Measurements from ENCODE around the gene PIP5KL1. TPM values are rescaled to one million over a fixed set of nuclear protein-coding genes. Genes with fewer than 3 reads are reported as not detected.

Gene PIP5KL1
- total and polyA plus RNA-seq, 2 of the 8 experiments (the other 6 are each of a cell fraction or from before 2014, with no cell fraction given), result 13.4 to 15.4 TPM

- Histone ChIP-seq H4K91ac (replicated peaks; ENCODE audit: insufficient read length, low read length) (no peak overlapping the region), H3K27me3 (replicated peaks in 1 of 4; ENCODE audit: control insufficient read depth in 3 of 4, extremely low read depth in 1 of 4, insufficient read depth in 3 of 4, low read length in 3 of 4) (no peaks in the 10 kb centered on the region), H2BK12ac (ENCODE audit: low read depth, low read length) (0 out of 2 replicates have a peak overlapping the region, but pooled peaks have one; percentile 27), H3K4me2 (ENCODE audit: insufficient read depth in 1 of 2, low read depth in 2 of 2, low read length in 2 of 2) (no peak overlapping the region; a peak in 1 of 4 replicates), H2BK120ac (replicated peaks; ENCODE audit: low read depth, low read length) (no peak overlapping the region), H3K79me2 (ENCODE audit: control insufficient read depth in 1 of 2, insufficient read depth in 2 of 2, low read length in 2 of 2) (peaks cover 27 to 99% of the 10 kb centered on the region in 2 experiments), H4K20me1 (replicated peaks in 1 of 2; ENCODE audit: control insufficient read depth in 1 of 2, insufficient read depth in 2 of 2, low read length in 2 of 2) (peaks cover 63 to 70% of the 10 kb centered on the region in 2 experiments), H3K9ac (replicated peaks in 1 of 4; ENCODE audit: extremely low read depth in 1 of 4, low read depth in 3 of 4, low read length in 3 of 4) (no peak overlapping the region), H3K79me1 (ENCODE audit: low read depth, low read length) (peaks cover 59% of the 10 kb centered on the region), H3K18ac (ENCODE audit: extremely low read depth, low read length) (no peak overlapping the region), H3K36me3 (ENCODE audit: control insufficient read depth in 2 of 4, insufficient read depth in 4 of 4, low read length in 3 of 4) (no peaks in the 10 kb centered on the region), H4K8ac (ENCODE audit: extremely low read depth, insufficient read depth, low read length) (peak overlapping the region; percentile 29; the same call in 1 of the 2 replicates), H3K4me3 (ENCODE audit: extremely low read depth in 1 of 4, insufficient read depth in 2 of 4, low read depth in 3 of 4, low read length in 4 of 4) (no peak overlapping the region), H3K4me1 (replicated peaks in 1 of 4; ENCODE audit: control insufficient read depth in 3 of 4, insufficient read depth in 4 of 4, low read length in 3 of 4) (peaks cover 4 to 60% (median 48%) of the 10 kb centered on the region in 4 experiments), H2BK5ac (ENCODE audit: low read depth, low read length) (peak overlapping the region; percentile 60), H4K5ac (ENCODE audit: insufficient read length, low read depth, low read length) (no peak overlapping the region), H2BK15ac (ENCODE audit: low read length) (no peak overlapping the region), H3K14ac (ENCODE audit: insufficient read length) (no peak overlapping the region), H3K56ac (replicated peaks; ENCODE audit: insufficient read length, low read depth, low read length) (no peak overlapping the region), H3K4ac (replicated peaks; ENCODE audit: insufficient read length, low read depth, low read length) (no peak overlapping the region), H2BK20ac (ENCODE audit: low read length) (no peak overlapping the region), H2AFZ (ENCODE audit: low read length) (no peak overlapping the region), H3K23me2 (ENCODE audit: low read depth, low read length) (no peaks in the 10 kb centered on the region; the same call in 1 of the 2 replicates), H3K23ac (ENCODE audit: insufficient read length) (no peak overlapping the region), H3K27ac (ENCODE audit: low read depth, low read length) (0 out of 2 replicates have a peak overlapping the region, but pooled peaks have one; percentile 52), H3K9me3 (ENCODE audit: insufficient read depth in 2 of 2, low read depth in 1 of 2, low read length in 1 of 2) (no peaks in the 10 kb centered on the region), H2AK5ac (ENCODE audit: low read depth, low read length) (0 out of 2 replicates have a peak overlapping the region, but pooled peaks have one; percentile 47)
- ChIA-PET POLR2A (ENCODE audit: partially characterized antibody) (interaction anchor here (0.8 to 1.3 kb wide), 3 partner anchors 8 to 30 kb away, joined by 3 to 5 read pairs (median 3); partner anchors contain the start of gene EEIG1), CTCF (ENCODE audit: partially characterized antibody) (interaction anchor here (0.7 to 7.6 kb wide), 8 partner anchors 10 to 151 kb away, joined by 3 to 55 read pairs (median 4); no protein-coding TSS in a partner anchor)
- 88% methylated on average over 17 of the region's 17 CpGs; no CpG with 5 or more reads in 1 of the 2 experiments for WGBS, 2 experiments (ENCODE audit: extremely low coverage in 1 of 2, insufficient coverage in 1 of 2, insufficient read length in 1 of 2, insufficient replicate concordance in 2 of 2, low coverage in 1 of 2, low lambda C conversion rate in 2 of 2, missing lambda C conversion rate in 1 of 2)
- DNase-seq (ENCODE audit: low read depth in 1 of 2, low spot score in 2 of 2) (no peak), FAIRE-seq (no peak)
- TF ChIP-seq ZNF274 (IDR thresholded peaks at IDR 0.05; ENCODE audit: borderline replicate concordance, extremely low read depth, low read length) (no peak), SAP30 (IDR thresholded peaks at IDR 0.05; ENCODE audit: insufficient read depth, insufficient replicate concordance, low read length) (no peak), RFX5 (IDR thresholded peaks at IDR 0.05; ENCODE audit: borderline replicate concordance, low read depth, low read length) (no peak), TBP (IDR thresholded peaks at IDR 0.05; ENCODE audit: low read depth, low read length) (no peak), SP4 (IDR thresholded peaks at IDR 0.05; ENCODE audit: low read length) (no peak), CHD1 (IDR thresholded peaks at IDR 0.05; ENCODE audit: low read depth, low read length) (no peak), NRF1 (IDR thresholded peaks at IDR 0.05; ENCODE audit: low read depth, low read length) (no peak), EGR1 (IDR thresholded peaks at IDR 0.05; ENCODE audit: borderline replicate concordance, low read depth, low read length) (no peak), KDM4A (IDR thresholded peaks at IDR 0.05; ENCODE audit: low read depth, low read length, severe bottlenecking) (no peak), FOSL1 (IDR thresholded peaks at IDR 0.05; ENCODE audit: insufficient read depth, low read depth, low read length) (no peak), EZH2 (IDR thresholded peaks at IDR 0.05; ENCODE audit: low read depth, low read length, severe bottlenecking) (no peak), SP2 (IDR thresholded peaks at IDR 0.05; ENCODE audit: low read length) (no peak)
Observed at GRCh38 chr9:127973169-127974000, 42.8 kb upstream of the PIP5KL1 start.
